SK-N-SH treated with all-trans-retinoic acid at 6 μM for 48 hours (cell line): ENCODE results near the gene NFATC3.

Experiments
- BACH2 ChIP-seq: fragments of 250-450 bp; sonication (Bioruptor Pico); IDR thresholded peaks from 2 replicates; pipeline ENCODE4 v1.9.0; 2021; ENCODE audit warnings: mild to moderate bottlenecking, borderline replicate concordance
- CSDC2 ChIP-seq: fragments of 250-450 bp; sonication (Bioruptor Pico); IDR thresholded peaks from 2 replicates; pipeline ENCODE4 v1.5.0; 2020; ENCODE audit warnings: mild to moderate bottlenecking, moderate library complexity
- PPARA ChIP-seq: fragments of 250-450 bp; sonication (Bioruptor Pico); IDR thresholded peaks from 2 replicates; pipeline ENCODE4 v1.5.0; 2020; ENCODE audit warnings: mild to moderate bottlenecking, borderline replicate concordance
- RARB ChIP-seq: fragments of 250-450 bp; sonication (Bioruptor Pico); IDR thresholded peaks from 2 replicates; pipeline ENCODE4 v1.8.0; 2021; ENCODE audit warnings: mild to moderate bottlenecking, moderate library complexity
- SNAI2 ChIP-seq: fragments of 250-450 bp; sonication (Bioruptor Pico); IDR thresholded peaks from 2 replicates; pipeline ENCODE4 v1.5.0; 2020; ENCODE audit warnings: mild to moderate bottlenecking, moderate library complexity
- TCF4 ChIP-seq: fragments of 250-450 bp; sonication (Bioruptor Pico); IDR thresholded peaks from 2 replicates; pipeline ENCODE4 v1.8.0; 2021; ENCODE audit warnings: mild to moderate bottlenecking, moderate library complexity, borderline replicate concordance
- ZFP3 ChIP-seq: fragments of 250-450 bp; sonication (Bioruptor Pico); IDR thresholded peaks from 2 replicates; pipeline ENCODE4 v1.5.0; 2020; ENCODE audit warnings: mild to moderate bottlenecking, moderate library complexity
- ZFP30 ChIP-seq: fragments of 450-650 bp; formaldehyde crosslinking; IDR thresholded peaks from 2 replicates; pipeline ENCODE4 v1.5.0; 2022; ENCODE audit warnings: mild to moderate bottlenecking, moderate library complexity
- TF ChIP-seq, protein P1 (sequence below): fragments of 250-450 bp; sonication (Bioruptor Pico); IDR thresholded peaks from 2 replicates; pipeline ENCODE4 v1.5.1; 2020; ENCODE audit warnings: low read depth, mild to moderate bottlenecking, moderate library complexity
- TF ChIP-seq, protein P2 (sequence below): fragments of 250-450 bp; sonication (Bioruptor Pico); IDR thresholded peaks from 2 replicates; pipeline ENCODE4 v1.8.0; 2020; ENCODE audit warnings: mild to moderate bottlenecking, moderate library complexity, borderline replicate concordance
- TF ChIP-seq, protein P3 (sequence below): fragments of 250-450 bp; sonication (Bioruptor Pico); IDR thresholded peaks from 2 replicates; pipeline ENCODE4 v1.8.0; 2021; ENCODE audit warnings: low read depth, mild to moderate bottlenecking, moderate library complexity, borderline replicate concordance

DNA sequence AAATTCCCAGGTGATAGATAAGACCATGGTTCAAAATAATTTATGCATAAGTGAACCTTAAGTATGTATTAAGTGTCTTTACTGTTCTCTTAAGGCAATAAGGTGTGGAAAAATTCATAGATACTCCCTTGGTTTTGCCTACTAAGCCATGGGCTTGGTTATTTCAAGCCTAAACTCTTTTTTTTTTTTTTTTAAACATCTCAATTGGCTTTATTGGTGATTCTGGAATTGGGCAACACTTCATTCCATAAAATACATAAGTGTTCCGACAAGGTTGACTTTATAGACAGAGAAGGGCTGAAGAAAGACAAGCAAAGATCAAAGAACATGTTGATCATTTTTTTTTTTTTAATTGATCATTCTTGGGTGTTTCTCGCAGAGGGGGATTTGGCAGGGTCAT is 77.2 kb downstream of the NFATC3 start:
- no peak for TF ChIP-seq RARB (CRISPR knock-in tag)
- TF ChIP-seq BACH2 = no peak
- no peak for TF ChIP-seq ZFP30 (CRISPR knock-in tag)
- TF ChIP-seq ZFP3 (CRISPR knock-in tag) = no peak
- TF ChIP-seq CSDC2 (CRISPR knock-in tag) = no peak
- TF ChIP-seq, protein P1, sequence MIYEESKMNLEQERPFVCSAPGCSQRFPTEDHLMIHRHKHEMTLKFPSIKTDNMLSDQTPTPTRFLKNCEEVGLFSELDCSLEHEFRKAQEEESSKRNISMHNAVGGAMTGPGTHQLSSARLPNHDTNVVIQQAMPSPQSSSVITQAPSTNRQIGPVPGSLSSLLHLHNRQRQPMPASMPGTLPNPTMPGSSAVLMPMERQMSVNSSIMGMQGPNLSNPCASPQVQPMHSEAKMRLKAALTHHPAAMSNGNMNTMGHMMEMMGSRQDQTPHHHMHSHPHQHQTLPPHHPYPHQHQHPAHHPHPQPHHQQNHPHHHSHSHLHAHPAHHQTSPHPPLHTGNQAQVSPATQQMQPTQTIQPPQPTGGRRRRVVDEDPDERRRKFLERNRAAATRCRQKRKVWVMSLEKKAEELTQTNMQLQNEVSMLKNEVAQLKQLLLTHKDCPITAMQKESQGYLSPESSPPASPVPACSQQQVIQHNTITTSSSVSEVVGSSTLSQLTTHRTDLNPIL (CRISPR knock-in tag) = no peak
- TF ChIP-seq, protein P2, sequence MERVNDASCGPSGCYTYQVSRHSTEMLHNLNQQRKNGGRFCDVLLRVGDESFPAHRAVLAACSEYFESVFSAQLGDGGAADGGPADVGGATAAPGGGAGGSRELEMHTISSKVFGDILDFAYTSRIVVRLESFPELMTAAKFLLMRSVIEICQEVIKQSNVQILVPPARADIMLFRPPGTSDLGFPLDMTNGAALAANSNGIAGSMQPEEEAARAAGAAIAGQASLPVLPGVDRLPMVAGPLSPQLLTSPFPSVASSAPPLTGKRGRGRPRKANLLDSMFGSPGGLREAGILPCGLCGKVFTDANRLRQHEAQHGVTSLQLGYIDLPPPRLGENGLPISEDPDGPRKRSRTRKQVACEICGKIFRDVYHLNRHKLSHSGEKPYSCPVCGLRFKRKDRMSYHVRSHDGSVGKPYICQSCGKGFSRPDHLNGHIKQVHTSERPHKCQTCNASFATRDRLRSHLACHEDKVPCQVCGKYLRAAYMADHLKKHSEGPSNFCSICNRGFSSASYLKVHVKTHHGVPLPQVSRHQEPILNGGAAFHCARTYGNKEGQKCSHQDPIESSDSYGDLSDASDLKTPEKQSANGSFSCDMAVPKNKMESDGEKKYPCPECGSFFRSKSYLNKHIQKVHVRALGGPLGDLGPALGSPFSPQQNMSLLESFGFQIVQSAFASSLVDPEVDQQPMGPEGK = no peak
- TF ChIP-seq SNAI2 (CRISPR knock-in tag) = no peak
- TF ChIP-seq, protein P3, sequence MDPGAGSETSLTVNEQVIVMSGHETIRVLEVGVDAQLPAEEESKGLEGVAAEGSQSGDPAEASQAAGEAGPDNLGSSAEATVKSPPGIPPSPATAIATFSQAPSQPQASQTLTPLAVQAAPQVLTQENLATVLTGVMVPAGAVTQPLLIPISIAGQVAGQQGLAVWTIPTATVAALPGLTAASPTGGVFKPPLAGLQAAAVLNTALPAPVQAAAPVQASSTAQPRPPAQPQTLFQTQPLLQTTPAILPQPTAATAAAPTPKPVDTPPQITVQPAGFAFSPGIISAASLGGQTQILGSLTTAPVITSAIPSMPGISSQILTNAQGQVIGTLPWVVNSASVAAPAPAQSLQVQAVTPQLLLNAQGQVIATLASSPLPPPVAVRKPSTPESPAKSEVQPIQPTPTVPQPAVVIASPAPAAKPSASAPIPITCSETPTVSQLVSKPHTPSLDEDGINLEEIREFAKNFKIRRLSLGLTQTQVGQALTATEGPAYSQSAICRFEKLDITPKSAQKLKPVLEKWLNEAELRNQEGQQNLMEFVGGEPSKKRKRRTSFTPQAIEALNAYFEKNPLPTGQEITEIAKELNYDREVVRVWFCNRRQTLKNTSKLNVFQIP (CRISPR knock-in tag) = no peak
- no peak for TF ChIP-seq TCF4 (CRISPR knock-in tag)
- TF ChIP-seq PPARA (CRISPR knock-in tag) = no peak
